ENCODE measurements around the gene FOCAD.

- no peak for TF ChIP-seq CTCF (conservative IDR thresholded peaks at IDR 0.05; ENCODE audit: low read length)
- TF ChIP-seq EZH2phosphoT487 (IDR thresholded peaks at IDR 0.05; ENCODE audit: borderline replicate concordance, low read depth, low read length): no peak
These were observed 87.7 kb downstream of the FOCAD start for GRCh38 chr9:20771729-20772128.
